HG02840 (cell line): ENCODE results near the gene ZP1.

ENCODE experiments used
- ATAC-seq: cut with Tn5 transposase; IDR thresholded peaks from one replicate; pipeline ENCODE4 v1.9.1; 2021; ENCODE audit warnings: mild to moderate bottlenecking, moderate library complexity, moderate number of reproducible peaks; ENCODE audit not compliant: unreplicated experiment, low FRiP score

ZP1 gene

GRCh38 chr11:60921777-60922335 is 54.5 kb downstream of the ZP1 start:
- no peak for ATAC-seq

GRCh38 chr11:60922906-60923305 is 55.6 kb downstream of the ZP1 start:
- ATAC-seq, result no peak

DNA sequence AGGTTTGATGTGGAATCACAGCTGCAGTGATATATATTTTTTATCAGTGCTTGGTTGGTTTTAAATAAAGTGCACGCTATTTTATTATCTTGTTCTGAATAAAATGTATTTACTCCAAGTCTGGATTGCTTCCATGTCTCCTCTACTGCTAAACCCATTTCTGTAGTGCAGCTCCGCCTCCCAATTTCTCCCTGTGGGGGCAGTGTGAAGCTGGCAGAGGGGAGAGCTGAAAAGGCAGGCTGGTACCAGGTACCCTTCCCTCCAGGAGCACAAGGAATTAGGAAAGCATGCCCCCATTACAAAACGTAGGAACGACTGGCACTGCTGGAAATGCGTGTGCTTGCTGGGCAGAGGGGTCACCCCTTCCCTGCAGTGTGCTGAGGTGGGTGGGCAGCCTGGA is 56.0 kb downstream of the ZP1 start:
- no peak for ATAC-seq

GRCh38 chr11:60923800-60924109 is 56.4 kb downstream of the ZP1 start:
- no peak for ATAC-seq

DNA sequence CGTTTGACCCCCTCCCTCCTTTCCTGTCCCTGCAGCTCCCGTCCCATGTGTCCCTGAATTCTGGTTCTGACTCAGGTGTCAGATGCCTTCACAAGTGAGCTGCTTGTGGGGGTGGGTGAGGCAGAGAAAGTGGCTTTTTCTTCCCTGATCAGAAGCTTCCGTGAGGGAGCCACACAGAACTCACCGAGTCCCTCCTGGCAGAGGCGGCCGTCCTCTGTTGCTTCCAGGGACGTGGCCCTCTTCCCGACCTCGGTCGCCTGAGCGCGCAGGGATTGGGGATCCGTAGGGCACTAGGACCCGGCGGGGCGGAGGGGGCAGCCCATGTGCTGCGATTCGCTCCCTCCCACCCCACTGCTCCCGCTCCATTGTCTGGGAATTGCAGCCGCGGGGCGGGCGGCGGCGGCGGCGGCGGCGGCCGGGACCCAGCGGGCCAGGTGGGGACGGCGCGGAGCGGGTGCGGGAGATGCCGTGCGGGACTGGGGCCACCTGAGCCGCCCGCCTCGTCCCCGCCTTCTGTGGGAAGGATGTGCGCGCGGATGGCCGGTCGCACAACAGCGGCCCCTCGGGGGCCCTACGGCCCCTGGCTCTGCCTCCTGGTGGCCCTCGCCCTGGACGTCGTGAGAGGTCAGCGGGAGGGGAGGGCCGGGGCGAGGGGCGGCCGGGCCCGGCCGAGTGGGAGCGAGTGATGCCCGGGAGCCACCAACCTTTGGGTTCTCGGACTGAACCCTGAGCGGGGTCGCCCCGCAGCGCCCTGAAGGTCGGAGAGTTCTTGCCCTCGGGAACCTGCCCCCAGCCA is 57.0 kb downstream of the ZP1 start, which contains the start of gene TMEM132A:
TMEM132A (plus strand) TSS at position 351 of the 796 bp plus-strand sequence; CDS start at position 525, 174 bp downstream.
- ATAC-seq, result no peak
